Measurements from ENCODE around the gene DAND5. TPM values are rescaled to one million over a fixed set of nuclear protein-coding genes. Genes with fewer than 3 reads are reported as not detected.

The DAND5 gene
- total and polyA plus RNA-seq, 2 of the 13 experiments (the other 11 are each of a cell fraction or from before 2014, with no cell fraction given) = 0.04 TPM; not detected in 1

DNA sequence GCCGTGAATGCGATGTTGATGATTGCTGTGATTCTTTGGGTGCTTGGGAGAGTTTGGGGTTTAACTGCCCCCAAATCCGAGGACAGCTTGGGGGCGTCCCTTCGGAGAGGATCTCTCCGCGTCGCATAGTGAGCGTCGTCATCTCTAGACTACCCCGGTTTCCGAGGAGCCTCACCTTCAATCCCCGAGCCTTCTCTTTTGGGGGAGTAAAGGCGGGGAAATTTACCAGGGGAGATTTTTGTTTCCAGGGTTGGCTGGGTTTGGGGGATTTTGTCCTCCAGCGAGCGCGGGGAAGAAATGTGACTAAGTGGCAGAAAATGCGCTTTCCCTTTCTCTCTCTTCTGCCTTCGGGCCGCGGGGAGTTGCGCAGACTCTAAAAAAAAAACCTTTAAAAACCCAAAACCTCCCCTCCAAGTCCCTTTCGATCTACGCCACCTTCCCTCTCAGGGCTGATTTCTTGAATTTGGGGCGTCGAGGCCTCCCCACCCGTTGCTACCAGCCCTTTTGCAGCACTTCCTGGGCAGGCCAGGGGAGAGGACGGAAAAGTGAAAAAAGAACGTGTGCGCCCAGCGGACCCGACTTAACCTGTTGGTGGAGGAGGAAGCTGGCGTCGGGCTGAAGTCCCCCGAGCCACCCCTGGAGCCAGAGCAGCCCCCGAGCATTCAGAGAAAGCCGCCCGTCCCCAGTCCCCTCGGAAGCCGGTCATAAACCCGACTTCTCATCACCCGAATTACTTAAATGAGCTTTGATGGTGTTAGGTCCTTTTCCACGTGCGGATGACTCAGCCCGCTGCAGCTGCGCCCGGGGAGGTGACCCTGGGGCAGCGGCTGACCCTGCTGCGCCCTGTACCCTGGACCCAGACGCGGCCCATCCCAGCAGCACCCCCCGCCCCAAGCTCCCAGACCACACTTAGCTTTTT lies 43.6 kb downstream of the DAND5 start (continued):
- TF ChIP-seq ZNF558 (CRISPR knock-in tag; IDR thresholded peaks at IDR 0.05; ENCODE audit: borderline replicate concordance) (no peak), ZNF460 (CRISPR knock-in tag; IDR thresholded peaks at IDR 0.05; ENCODE audit: borderline replicate concordance) (no peak), ZNF564 (CRISPR knock-in tag; IDR thresholded peaks at IDR 0.05) (no peak), KDM5A (IDR thresholded peaks at IDR 0.05; ENCODE audit: borderline replicate concordance, low read length) (no peak), CEBPG (CRISPR knock-in tag; IDR thresholded peaks at IDR 0.05) (no peak), SYNCRIP (IDR thresholded peaks at IDR 0.05; ENCODE audit: insufficient read depth, low read depth, low read length) (no peak), ZNF207 (IDR thresholded peaks at IDR 0.05; ENCODE audit: borderline replicate concordance) (no peak), ZNF3 (CRISPR knock-in tag; IDR thresholded peaks at IDR 0.05) (no peak), ZSCAN25 (CRISPR knock-in tag; IDR thresholded peaks at IDR 0.05) (no peak), MAFF (IDR thresholded peaks at IDR 0.05; ENCODE audit: low read depth, low read length) (no peak), ZNF232 (CRISPR knock-in tag; IDR thresholded peaks at IDR 0.05; ENCODE audit: borderline replicate concordance) (no peak), NR2F6 (IDR thresholded peaks at IDR 0.05) (peak; percentile 91), NR2F6 (CRISPR knock-in tag; IDR thresholded peaks at IDR 0.05) (peak; percentile 98), KDM1A (CRISPR knock-in tag; IDR thresholded peaks at IDR 0.05) (no peak), GATA4 (IDR thresholded peaks at IDR 0.05; ENCODE audit: borderline replicate concordance, low read depth) (no peak), NONO (IDR thresholded peaks at IDR 0.05) (no peak), NONO (CRISPR knock-in tag; conservative IDR thresholded peaks at IDR 0.05) (0 out of 2 replicates have a peak, but pooled peaks have one; percentile 19), PCBP1 (IDR thresholded peaks at IDR 0.05; ENCODE audit: borderline replicate concordance, low read depth, low read length) (no peak), ATF7-NPFF (CRISPR knock-in tag; IDR thresholded peaks at IDR 0.05; ENCODE audit: low read depth) (no peak), HES4 (CRISPR knock-in tag; IDR thresholded peaks at IDR 0.05; ENCODE audit: borderline replicate concordance) (peak; percentile 36; the same call in 1 of the 2 replicates), CCDC6 (CRISPR knock-in tag; IDR thresholded peaks at IDR 0.05) (no peak)
- TF ChIP-seq, protein P1, sequence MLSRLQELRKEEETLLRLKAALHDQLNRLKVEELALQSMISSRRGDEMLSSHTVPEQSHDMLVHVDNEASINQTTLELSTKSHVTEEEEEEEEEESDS (CRISPR knock-in tag; IDR thresholded peaks at IDR 0.05; ENCODE audit: borderline replicate concordance) = no peak
- TF ChIP-seq, protein P2, sequence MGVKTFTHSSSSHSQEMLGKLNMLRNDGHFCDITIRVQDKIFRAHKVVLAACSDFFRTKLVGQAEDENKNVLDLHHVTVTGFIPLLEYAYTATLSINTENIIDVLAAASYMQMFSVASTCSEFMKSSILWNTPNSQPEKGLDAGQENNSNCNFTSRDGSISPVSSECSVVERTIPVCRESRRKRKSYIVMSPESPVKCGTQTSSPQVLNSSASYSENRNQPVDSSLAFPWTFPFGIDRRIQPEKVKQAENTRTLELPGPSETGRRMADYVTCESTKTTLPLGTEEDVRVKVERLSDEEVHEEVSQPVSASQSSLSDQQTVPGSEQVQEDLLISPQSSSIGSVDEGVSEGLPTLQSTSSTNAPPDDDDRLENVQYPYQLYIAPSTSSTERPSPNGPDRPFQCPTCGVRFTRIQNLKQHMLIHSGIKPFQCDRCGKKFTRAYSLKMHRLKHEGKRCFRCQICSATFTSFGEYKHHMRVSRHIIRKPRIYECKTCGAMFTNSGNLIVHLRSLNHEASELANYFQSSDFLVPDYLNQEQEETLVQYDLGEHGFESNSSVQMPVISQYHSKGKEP (CRISPR knock-in tag; IDR thresholded peaks at IDR 0.05) = no peak
- TF ChIP-seq, protein P3, sequence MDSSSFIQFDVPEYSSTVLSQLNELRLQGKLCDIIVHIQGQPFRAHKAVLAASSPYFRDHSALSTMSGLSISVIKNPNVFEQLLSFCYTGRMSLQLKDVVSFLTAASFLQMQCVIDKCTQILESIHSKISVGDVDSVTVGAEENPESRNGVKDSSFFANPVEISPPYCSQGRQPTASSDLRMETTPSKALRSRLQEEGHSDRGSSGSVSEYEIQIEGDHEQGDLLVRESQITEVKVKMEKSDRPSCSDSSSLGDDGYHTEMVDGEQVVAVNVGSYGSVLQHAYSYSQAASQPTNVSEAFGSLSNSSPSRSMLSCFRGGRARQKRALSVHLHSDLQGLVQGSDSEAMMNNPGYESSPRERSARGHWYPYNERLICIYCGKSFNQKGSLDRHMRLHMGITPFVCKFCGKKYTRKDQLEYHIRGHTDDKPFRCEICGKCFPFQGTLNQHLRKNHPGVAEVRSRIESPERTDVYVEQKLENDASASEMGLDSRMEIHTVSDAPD (CRISPR knock-in tag; IDR thresholded peaks at IDR 0.05) = no peak
- TF ChIP-seq, protein P4, sequence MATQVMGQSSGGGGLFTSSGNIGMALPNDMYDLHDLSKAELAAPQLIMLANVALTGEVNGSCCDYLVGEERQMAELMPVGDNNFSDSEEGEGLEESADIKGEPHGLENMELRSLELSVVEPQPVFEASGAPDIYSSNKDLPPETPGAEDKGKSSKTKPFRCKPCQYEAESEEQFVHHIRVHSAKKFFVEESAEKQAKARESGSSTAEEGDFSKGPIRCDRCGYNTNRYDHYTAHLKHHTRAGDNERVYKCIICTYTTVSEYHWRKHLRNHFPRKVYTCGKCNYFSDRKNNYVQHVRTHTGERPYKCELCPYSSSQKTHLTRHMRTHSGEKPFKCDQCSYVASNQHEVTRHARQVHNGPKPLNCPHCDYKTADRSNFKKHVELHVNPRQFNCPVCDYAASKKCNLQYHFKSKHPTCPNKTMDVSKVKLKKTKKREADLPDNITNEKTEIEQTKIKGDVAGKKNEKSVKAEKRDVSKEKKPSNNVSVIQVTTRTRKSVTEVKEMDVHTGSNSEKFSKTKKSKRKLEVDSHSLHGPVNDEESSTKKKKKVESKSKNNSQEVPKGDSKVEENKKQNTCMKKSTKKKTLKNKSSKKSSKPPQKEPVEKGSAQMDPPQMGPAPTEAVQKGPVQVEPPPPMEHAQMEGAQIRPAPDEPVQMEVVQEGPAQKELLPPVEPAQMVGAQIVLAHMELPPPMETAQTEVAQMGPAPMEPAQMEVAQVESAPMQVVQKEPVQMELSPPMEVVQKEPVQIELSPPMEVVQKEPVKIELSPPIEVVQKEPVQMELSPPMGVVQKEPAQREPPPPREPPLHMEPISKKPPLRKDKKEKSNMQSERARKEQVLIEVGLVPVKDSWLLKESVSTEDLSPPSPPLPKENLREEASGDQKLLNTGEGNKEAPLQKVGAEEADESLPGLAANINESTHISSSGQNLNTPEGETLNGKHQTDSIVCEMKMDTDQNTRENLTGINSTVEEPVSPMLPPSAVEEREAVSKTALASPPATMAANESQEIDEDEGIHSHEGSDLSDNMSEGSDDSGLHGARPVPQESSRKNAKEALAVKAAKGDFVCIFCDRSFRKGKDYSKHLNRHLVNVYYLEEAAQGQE (IDR thresholded peaks at IDR 0.05; ENCODE audit: borderline replicate concordance in 1 of 2, low read depth in 1 of 2, low read length in 2 of 2) = no peak

Measured in HepG2 (cell line).